SH-SY5Y (cell line): ENCODE measurements around the gene FBXW4.

ENCODE experiments used
- GATA2 ChIP-seq: IDR thresholded peaks from 2 replicates; pipeline ENCODE4 v1.6.1; 2011; ENCODE audit warnings: mild to moderate bottlenecking, low read depth, low read length
- GATA3 ChIP-seq: IDR thresholded peaks from 2 replicates; pipeline ENCODE4 v1.6.1; 2011; ENCODE audit warnings: low read depth, mild to moderate bottlenecking, low read length, moderate library complexity

DNA sequence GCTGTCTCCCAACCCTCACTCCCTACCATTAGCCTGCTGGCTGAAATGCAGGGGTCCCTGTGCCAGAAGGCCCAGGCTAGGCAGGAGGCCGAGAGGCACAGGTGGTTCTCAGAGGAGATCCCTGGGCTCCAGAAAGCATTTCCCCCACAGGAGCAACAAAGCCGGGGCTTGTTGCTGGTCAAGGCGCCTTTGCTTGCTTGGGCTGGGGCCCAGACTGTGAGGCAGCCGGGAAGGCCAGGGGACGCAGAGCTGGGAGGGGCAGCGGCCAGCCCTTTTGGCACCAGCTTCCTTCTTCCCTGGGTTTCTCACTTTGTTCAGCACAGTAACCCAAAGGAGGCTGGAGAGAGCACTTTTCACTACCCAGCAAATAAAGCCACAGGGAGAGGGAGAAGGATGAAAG, 48.6 kb downstream of the FBXW4 start:
- TF ChIP-seq GATA3 (no peak), GATA2 (no peak)
